ENCODE measurements around the gene NCOA5. TPM values are rescaled to one million over a fixed set of nuclear protein-coding genes. Genes with fewer than 3 reads are reported as not detected.
A peak's percentile ranks its signal among the peaks of the same experiment; 100 is the strongest.

Gene NCOA5
- total and polyA plus RNA-seq, 2 experiments from 2014 or later: 8.4 to 22.8 TPM

DNA sequence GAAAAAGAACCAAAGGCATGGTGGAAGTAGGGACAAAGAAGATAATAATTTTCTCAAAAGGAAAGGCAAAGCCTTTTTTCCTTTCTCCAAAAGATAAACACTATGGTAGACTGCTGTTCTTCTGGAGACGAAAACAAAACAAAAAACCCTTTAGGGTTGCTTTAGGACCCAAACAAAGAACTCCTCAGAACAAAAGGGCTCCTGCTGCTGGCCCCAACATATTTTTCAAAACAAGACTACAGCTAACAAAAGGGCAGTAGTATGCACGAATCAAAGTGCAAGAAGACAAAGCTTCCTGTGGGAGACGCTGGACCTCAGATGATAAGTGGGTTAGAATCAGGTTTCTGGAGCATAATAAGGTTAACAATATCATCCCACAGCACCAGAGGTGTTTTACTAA, 15.8 kb downstream of the NCOA5 start:
- DNase-seq (ENCODE audit: low spot score): peak; percentile 60
- H3K79me2 ChIP-seq (replicated peaks; ENCODE audit: insufficient read depth): peaks cover 20% of the 10 kb centered on the region
- peaks cover 11% of the 10 kb centered on the region for H4K20me1 ChIP-seq (replicated peaks; ENCODE audit: insufficient read depth)
- peak overlapping the region; percentile 21; the same call in 1 of the 3 replicates for H3K4me3 Mint-ChIP-seq
- peak overlapping the region; percentile 29; the same call in 1 of the 2 replicates for H3K27ac Mint-ChIP-seq
- no peaks in the 10 kb centered on the region for H3K36me3 ChIP-seq (ENCODE audit: insufficient read depth)
- no peaks in the 10 kb centered on the region for H3F3A ChIP-seq (replicated peaks; ENCODE audit: low read depth)
- H3K9me2 ChIP-seq (ENCODE audit: insufficient read depth): no peaks in the 10 kb centered on the region
- no peaks in the 10 kb centered on the region for H3K9me3 Mint-ChIP-seq
- H3K4me3 ChIP-seq: peak overlapping the region; percentile 12; the same call in 1 of the 2 replicates
- peak; percentile 76 for ATAC-seq
- TF ChIP-seq POLR2AphosphoS5 (IDR thresholded peaks at IDR 0.05; ENCODE audit: low read depth) (no peak), STAT1 (IDR thresholded peaks at IDR 0.05; ENCODE audit: unreplicated experiment) (no peak), EZH2phosphoT487 (IDR thresholded peaks at IDR 0.05; ENCODE audit: unreplicated experiment) (no peak), ZNF114 (CRISPR knock-in tag; IDR thresholded peaks at IDR 0.05) (no peak), EZH2 (IDR thresholded peaks at IDR 0.05; ENCODE audit: low read depth, unreplicated experiment) (no peak)
- TF ChIP-seq, protein P1, sequence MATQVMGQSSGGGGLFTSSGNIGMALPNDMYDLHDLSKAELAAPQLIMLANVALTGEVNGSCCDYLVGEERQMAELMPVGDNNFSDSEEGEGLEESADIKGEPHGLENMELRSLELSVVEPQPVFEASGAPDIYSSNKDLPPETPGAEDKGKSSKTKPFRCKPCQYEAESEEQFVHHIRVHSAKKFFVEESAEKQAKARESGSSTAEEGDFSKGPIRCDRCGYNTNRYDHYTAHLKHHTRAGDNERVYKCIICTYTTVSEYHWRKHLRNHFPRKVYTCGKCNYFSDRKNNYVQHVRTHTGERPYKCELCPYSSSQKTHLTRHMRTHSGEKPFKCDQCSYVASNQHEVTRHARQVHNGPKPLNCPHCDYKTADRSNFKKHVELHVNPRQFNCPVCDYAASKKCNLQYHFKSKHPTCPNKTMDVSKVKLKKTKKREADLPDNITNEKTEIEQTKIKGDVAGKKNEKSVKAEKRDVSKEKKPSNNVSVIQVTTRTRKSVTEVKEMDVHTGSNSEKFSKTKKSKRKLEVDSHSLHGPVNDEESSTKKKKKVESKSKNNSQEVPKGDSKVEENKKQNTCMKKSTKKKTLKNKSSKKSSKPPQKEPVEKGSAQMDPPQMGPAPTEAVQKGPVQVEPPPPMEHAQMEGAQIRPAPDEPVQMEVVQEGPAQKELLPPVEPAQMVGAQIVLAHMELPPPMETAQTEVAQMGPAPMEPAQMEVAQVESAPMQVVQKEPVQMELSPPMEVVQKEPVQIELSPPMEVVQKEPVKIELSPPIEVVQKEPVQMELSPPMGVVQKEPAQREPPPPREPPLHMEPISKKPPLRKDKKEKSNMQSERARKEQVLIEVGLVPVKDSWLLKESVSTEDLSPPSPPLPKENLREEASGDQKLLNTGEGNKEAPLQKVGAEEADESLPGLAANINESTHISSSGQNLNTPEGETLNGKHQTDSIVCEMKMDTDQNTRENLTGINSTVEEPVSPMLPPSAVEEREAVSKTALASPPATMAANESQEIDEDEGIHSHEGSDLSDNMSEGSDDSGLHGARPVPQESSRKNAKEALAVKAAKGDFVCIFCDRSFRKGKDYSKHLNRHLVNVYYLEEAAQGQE (IDR thresholded peaks at IDR 0.05; ENCODE audit: unreplicated experiment): no peak
- TF ChIP-seq, protein P2, sequence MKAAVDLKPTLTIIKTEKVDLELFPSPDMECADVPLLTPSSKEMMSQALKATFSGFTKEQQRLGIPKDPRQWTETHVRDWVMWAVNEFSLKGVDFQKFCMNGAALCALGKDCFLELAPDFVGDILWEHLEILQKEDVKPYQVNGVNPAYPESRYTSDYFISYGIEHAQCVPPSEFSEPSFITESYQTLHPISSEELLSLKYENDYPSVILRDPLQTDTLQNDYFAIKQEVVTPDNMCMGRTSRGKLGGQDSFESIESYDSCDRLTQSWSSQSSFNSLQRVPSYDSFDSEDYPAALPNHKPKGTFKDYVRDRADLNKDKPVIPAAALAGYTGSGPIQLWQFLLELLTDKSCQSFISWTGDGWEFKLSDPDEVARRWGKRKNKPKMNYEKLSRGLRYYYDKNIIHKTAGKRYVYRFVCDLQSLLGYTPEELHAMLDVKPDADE (IDR thresholded peaks at IDR 0.05): no peak
- H3K27me3 ChIP-seq (ENCODE audit: insufficient read depth): no peaks in the 10 kb centered on the region
- H3K36me3 Mint-ChIP-seq (ENCODE audit: low read depth): peaks cover 17% of the 10 kb centered on the region; the same call in 2 of the 3 replicates
- no peak overlapping the region for H2AFZ ChIP-seq
- peaks cover 19% of the 10 kb centered on the region for H3K4me1 Mint-ChIP-seq
- no peaks in the 10 kb centered on the region for H3K27me3 Mint-ChIP-seq (ENCODE audit: insufficient read depth, low read depth, poor library complexity)
- peak overlapping the region; percentile 58 for H3K4me2 ChIP-seq
- peaks cover 39% of the 10 kb centered on the region for H3K4me1 ChIP-seq (ENCODE audit: insufficient read depth)
- H3K27ac ChIP-seq (ENCODE audit: low read depth): peak overlapping the region; percentile 82

DNA sequence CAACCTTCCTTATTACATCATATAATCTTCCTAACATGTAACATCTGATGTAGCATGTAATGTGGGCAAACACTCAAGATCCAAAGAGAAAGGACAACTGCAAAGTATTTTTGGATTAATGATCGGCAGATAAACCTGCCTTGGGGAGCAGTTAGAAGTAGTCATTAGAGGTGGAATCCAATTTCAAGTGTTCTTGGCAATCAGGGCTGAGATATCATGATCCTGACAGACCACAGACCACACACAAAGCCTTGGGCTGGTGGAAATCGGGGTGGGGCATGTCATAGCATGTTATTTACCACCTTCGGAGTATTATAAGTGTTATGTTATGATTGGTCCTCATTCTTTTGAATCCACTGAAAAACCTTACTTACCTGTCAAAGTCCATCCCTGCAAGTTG, 16.3 kb downstream of the NCOA5 start:
- Mint-ChIP-seq H3K9me3 (no peaks in the 10 kb centered on the region), H3K27ac (peak overlapping the region; percentile 29; the same call in 1 of the 2 replicates), H3K4me3 (peak overlapping the region; percentile 21; the same call in 1 of the 3 replicates), H3K36me3 (ENCODE audit: low read depth) (peaks cover 13% of the 10 kb centered on the region; the same call in 2 of the 3 replicates), H3K27me3 (ENCODE audit: insufficient read depth, low read depth, poor library complexity) (no peaks in the 10 kb centered on the region), H3K4me1 (peaks cover 16% of the 10 kb centered on the region)
- H3K27me3 ChIP-seq (ENCODE audit: insufficient read depth): no peaks in the 10 kb centered on the region
- H2AFZ ChIP-seq: no peak overlapping the region
- H3K4me2 ChIP-seq: peak overlapping the region; percentile 58
- no peak for DNase-seq (ENCODE audit: low spot score)
- 0 out of 2 replicates have a peak overlapping the region, but pooled peaks have one; percentile 12 for H3K4me3 ChIP-seq
- peaks cover 17% of the 10 kb centered on the region for H3K79me2 ChIP-seq (replicated peaks; ENCODE audit: insufficient read depth)
- H3K36me3 ChIP-seq (ENCODE audit: insufficient read depth): 0 out of 2 replicates have a peak, but pooled peaks cover 2% of the 10 kb centered on the region
- peaks cover 39% of the 10 kb centered on the region for H3K4me1 ChIP-seq (ENCODE audit: insufficient read depth)
- peaks cover 11% of the 10 kb centered on the region for H4K20me1 ChIP-seq (replicated peaks; ENCODE audit: insufficient read depth)
- peaks cover under 1% of the 10 kb centered on the region; the same call in 1 of the 2 replicates for H3F3A ChIP-seq (replicated peaks; ENCODE audit: low read depth)
- peak overlapping the region; percentile 82 for H3K27ac ChIP-seq (ENCODE audit: low read depth)
- ATAC-seq: no peak; the same call in 2 of the 3 replicates
- no peaks in the 10 kb centered on the region for H3K9me2 ChIP-seq (ENCODE audit: insufficient read depth)
- no peak for TF ChIP-seq ZNF114 (CRISPR knock-in tag; IDR thresholded peaks at IDR 0.05)
- no peak for TF ChIP-seq STAT1 (IDR thresholded peaks at IDR 0.05; ENCODE audit: unreplicated experiment)
- no peak for TF ChIP-seq ZNF331 (CRISPR knock-in tag; IDR thresholded peaks at IDR 0.05; ENCODE audit: low read depth)
- no peak for TF ChIP-seq NANOG (IDR thresholded peaks at IDR 0.05; ENCODE audit: borderline replicate concordance)
- TF ChIP-seq, protein P3, sequence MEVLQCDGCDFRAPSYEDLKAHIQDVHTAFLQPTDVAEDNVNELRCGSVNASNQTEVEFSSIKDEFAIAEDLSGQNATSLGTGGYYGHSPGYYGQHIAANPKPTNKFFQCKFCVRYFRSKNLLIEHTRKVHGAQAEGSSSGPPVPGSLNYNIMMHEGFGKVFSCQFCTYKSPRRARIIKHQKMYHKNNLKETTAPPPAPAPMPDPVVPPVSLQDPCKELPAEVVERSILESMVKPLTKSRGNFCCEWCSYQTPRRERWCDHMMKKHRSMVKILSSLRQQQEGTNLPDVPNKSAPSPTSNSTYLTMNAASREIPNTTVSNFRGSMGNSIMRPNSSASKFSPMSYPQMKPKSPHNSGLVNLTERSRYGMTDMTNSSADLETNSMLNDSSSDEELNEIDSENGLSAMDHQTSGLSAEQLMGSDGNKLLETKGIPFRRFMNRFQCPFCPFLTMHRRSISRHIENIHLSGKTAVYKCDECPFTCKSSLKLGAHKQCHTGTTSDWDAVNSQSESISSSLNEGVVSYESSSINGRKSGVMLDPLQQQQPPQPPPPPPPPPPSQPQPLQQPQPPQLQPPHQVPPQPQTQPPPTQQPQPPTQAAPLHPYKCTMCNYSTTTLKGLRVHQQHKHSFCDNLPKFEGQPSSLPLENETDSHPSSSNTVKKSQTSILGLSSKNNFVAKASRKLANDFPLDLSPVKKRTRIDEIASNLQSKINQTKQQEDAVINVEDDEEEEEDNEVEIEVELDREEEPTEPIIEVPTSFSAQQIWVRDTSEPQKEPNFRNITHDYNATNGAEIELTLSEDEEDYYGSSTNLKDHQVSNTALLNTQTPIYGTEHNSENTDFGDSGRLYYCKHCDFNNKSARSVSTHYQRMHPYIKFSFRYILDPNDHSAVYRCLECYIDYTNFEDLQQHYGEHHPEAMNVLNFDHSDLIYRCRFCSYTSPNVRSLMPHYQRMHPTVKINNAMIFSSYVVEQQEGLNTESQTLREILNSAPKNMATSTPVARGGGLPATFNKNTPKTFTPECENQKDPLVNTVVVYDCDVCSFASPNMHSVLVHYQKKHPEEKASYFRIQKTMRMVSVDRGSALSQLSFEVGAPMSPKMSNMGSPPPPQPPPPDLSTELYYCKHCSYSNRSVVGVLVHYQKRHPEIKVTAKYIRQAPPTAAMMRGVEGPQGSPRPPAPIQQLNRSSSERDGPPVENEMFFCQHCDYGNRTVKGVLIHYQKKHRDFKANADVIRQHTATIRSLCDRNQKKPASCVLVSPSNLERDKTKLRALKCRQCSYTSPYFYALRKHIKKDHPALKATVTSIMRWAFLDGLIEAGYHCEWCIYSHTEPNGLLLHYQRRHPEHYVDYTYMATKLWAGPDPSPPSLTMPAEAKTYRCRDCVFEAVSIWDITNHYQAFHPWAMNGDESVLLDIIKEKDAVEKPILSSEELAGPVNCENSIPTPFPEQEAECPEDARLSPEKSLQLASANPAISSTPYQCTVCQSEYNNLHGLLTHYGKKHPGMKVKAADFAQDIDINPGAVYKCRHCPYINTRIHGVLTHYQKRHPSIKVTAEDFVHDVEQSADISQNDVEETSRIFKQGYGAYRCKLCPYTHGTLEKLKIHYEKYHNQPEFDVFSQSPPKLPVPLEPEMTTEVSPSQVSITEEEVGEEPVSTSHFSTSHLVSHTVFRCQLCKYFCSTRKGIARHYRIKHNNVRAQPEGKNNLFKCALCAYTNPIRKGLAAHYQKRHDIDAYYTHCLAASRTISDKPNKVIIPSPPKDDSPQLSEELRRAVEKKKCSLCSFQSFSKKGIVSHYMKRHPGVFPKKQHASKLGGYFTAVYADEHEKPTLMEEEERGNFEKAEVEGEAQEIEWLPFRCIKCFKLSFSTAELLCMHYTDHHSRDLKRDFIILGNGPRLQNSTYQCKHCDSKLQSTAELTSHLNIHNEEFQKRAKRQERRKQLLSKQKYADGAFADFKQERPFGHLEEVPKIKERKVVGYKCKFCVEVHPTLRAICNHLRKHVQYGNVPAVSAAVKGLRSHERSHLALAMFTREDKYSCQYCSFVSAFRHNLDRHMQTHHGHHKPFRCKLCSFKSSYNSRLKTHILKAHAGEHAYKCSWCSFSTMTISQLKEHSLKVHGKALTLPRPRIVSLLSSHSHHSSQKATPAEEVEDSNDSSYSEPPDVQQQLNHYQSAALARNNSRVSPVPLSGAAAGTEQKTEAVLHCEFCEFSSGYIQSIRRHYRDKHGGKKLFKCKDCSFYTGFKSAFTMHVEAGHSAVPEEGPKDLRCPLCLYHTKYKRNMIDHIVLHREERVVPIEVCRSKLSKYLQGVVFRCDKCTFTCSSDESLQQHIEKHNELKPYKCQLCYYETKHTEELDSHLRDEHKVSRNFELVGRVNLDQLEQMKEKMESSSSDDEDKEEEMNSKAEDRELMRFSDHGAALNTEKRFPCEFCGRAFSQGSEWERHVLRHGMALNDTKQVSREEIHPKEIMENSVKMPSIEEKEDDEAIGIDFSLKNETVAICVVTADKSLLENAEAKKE (CRISPR knock-in tag; IDR thresholded peaks at IDR 0.05): no peak
- TF ChIP-seq CREB1 (CRISPR knock-in tag; IDR thresholded peaks at IDR 0.05; ENCODE audit: low read depth): no peak
- no peak for TF ChIP-seq POLR2AphosphoS5 (IDR thresholded peaks at IDR 0.05; ENCODE audit: low read depth)
